Neural progenitor cell (in vitro differentiated cells): ENCODE measurements around the gene RBM19. TPM values are rescaled to one million over a fixed set of nuclear protein-coding genes. Genes with fewer than 3 reads are reported as not detected.
A peak's percentile ranks its signal among the peaks of the same experiment; 100 is the strongest.

ENCODE experiments used
- DNase-seq: peaks from one replicate; pipeline ENCODE4 v3.0.0-alpha.2; 2016; ENCODE audit warnings: low spot score
- H2AFZ ChIP-seq: fragments of 200-600 bp; sonication (generic); replicated peaks from 2 replicates; pipeline ENCODE4 v1.6.1; 2016; ENCODE audit warnings: antibody characterized with exemption
- H3F3A ChIP-seq: fragments of 200-600 bp; sonication (generic); 2 replicates; pipeline ENCODE4 v1.6.1; 2016; ENCODE audit warnings: antibody characterized with exemption, low read depth
- H3K27ac ChIP-seq: fragments of 200-600 bp; sonication (generic); 2 replicates; pipeline ENCODE4 v1.5.1; 2016; ENCODE audit warnings: mild to moderate bottlenecking
- H3K27me3 ChIP-seq: fragments of 200-600 bp; sonication (generic); 2 replicates; pipeline ENCODE4 v1.6.1; 2016; ENCODE audit warnings: mild to moderate bottlenecking, moderate library complexity
- H3K36me3 ChIP-seq: fragments of 200-600 bp; sonication (generic); 2 replicates; pipeline ENCODE4 v1.5.1; 2016
- H3K4me1 ChIP-seq: fragments of 200-600 bp; sonication (generic); 2 replicates; pipeline ENCODE4 v1.6.1; 2016; ENCODE audit warnings: mixed run types
- H3K4me2 ChIP-seq: fragments of 200-600 bp; sonication (generic); 2 replicates; pipeline ENCODE4 v1.6.1; 2016
- H3K4me3 ChIP-seq: fragments of 200-600 bp; sonication (generic); 2 replicates; pipeline ENCODE4 v1.5.1; 2016
- H3K79me2 ChIP-seq: fragments of 200-600 bp; sonication (generic); 2 replicates; pipeline ENCODE4 v1.6.1; 2016; ENCODE audit warnings: low read depth
- H3K9ac ChIP-seq: fragments of 200-600 bp; sonication (generic); 2 replicates; pipeline ENCODE4 v1.6.1; 2016
- H3K9me3 ChIP-seq: fragments of 200-600 bp; sonication (generic); 2 replicates; pipeline ENCODE4 v1.5.1; 2016; ENCODE audit warnings: low read depth
- H4K20me1 ChIP-seq: fragments of 200-600 bp; sonication (generic); 2 replicates; pipeline ENCODE4 v1.6.1; 2016; ENCODE audit warnings: low read depth
- H3K27ac Mint-ChIP-seq: 3 replicates; pipeline ENCODE4 v1.8.0; 2021; ENCODE audit warnings: mixed read lengths
- H3K27me3 Mint-ChIP-seq: 2 replicates; pipeline ENCODE4 v1.8.0; 2022; ENCODE audit warnings: low read depth, mild to moderate bottlenecking, inconsistent platforms, moderate library complexity, mixed read lengths; ENCODE audit not compliant: insufficient read depth
- H3K36me3 Mint-ChIP-seq: 3 replicates; pipeline ENCODE4 v1.8.0; 2021; ENCODE audit warnings: mixed read lengths
- H3K4me1 Mint-ChIP-seq: 3 replicates; pipeline ENCODE4 v1.8.0; 2021; ENCODE audit warnings: mixed read lengths
- H3K4me3 Mint-ChIP-seq: 3 replicates; pipeline ENCODE4 v1.8.0; 2021; ENCODE audit warnings: mild to moderate bottlenecking, moderate library complexity, mixed read lengths
- H3K9me3 Mint-ChIP-seq: 3 replicates; pipeline ENCODE4 v1.8.0; 2020; ENCODE audit warnings: mixed read lengths
- EZH2 ChIP-seq: fragments of 200-600 bp; sonication (generic); IDR thresholded peaks from 2 replicates; pipeline ENCODE4 v1.6.1; 2017; ENCODE audit warnings: antibody characterized with exemption, mild to moderate bottlenecking, moderate library complexity
- EZH2phosphoT487 ChIP-seq: fragments of 200-600 bp; sonication (generic); IDR thresholded peaks from 2 replicates; pipeline ENCODE4 v1.6.1; 2017; ENCODE audit warnings: antibody characterized with exemption
- total RNA-seq: library from RNA; depleted of rRNA; stranded (reverse); fragments of >200 nt; gene quantifications from 2 replicates; pipeline ENCODE4 v1.2.3, GENCODE V29; 2015; ENCODE audit warnings: low replicate concordance
- TF ChIP-seq, protein P1 (sequence below): fragments of 200-600 bp; sonication (generic); IDR thresholded peaks from 2 replicates; pipeline ENCODE4 v1.5.1; 2017; ENCODE audit warnings: antibody characterized with exemption, mild to moderate bottlenecking

The RBM19 gene
- total RNA-seq, 1 donor from 2014 or later: 23.5 TPM

DNA sequence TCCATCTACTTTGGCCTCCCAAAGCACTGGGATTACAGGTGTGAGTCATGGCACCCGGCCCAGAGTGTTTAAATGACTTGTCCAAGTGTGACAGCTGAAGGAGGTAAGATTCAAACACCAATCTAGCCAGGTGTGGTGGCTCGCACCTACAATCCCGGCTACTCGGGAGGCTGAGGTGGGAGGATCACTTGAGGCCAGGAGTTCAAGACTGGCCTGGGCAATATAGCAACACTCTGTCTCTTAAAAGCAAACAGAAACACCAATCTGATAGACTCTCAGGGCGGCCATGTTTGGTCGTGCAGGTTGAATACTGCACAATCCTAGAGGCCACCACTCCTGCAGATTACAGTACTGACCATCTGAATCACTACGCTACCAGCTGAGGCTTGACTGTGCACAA is 68.7 kb downstream of the RBM19 start:
- no peak overlapping the region for H3K4me3 ChIP-seq
- H3F3A ChIP-seq: peaks cover 39% of the 10 kb centered on the region
- H3K27me3 ChIP-seq: no peaks in the 10 kb centered on the region
- no peaks in the 10 kb centered on the region for H3K36me3 ChIP-seq
- Mint-ChIP-seq H3K4me3 (no peak overlapping the region), H3K9me3 (no peaks in the 10 kb centered on the region), H3K27ac (no peak overlapping the region), H3K4me1 (peaks cover 21% of the 10 kb centered on the region), H3K27me3 (peaks cover 6% of the 10 kb centered on the region), H3K36me3 (no peaks in the 10 kb centered on the region)
- TF ChIP-seq EZH2: no peak
- TF ChIP-seq, protein P1, sequence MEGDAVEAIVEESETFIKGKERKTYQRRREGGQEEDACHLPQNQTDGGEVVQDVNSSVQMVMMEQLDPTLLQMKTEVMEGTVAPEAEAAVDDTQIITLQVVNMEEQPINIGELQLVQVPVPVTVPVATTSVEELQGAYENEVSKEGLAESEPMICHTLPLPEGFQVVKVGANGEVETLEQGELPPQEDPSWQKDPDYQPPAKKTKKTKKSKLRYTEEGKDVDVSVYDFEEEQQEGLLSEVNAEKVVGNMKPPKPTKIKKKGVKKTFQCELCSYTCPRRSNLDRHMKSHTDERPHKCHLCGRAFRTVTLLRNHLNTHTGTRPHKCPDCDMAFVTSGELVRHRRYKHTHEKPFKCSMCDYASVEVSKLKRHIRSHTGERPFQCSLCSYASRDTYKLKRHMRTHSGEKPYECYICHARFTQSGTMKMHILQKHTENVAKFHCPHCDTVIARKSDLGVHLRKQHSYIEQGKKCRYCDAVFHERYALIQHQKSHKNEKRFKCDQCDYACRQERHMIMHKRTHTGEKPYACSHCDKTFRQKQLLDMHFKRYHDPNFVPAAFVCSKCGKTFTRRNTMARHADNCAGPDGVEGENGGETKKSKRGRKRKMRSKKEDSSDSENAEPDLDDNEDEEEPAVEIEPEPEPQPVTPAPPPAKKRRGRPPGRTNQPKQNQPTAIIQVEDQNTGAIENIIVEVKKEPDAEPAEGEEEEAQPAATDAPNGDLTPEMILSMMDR: no peak
- no peak for TF ChIP-seq EZH2phosphoT487
- H3K27ac ChIP-seq: no peak overlapping the region
- H3K4me1 ChIP-seq: peaks cover 28% of the 10 kb centered on the region
- H2AFZ ChIP-seq: no peak overlapping the region
- no peak overlapping the region for H3K9ac ChIP-seq
- peaks cover 7% of the 10 kb centered on the region for H4K20me1 ChIP-seq
- no peak for DNase-seq
- no peak overlapping the region for H3K4me2 ChIP-seq
- H3K9me3 ChIP-seq: no peaks in the 10 kb centered on the region
- H3K79me2 ChIP-seq: no peaks in the 10 kb centered on the region

DNA sequence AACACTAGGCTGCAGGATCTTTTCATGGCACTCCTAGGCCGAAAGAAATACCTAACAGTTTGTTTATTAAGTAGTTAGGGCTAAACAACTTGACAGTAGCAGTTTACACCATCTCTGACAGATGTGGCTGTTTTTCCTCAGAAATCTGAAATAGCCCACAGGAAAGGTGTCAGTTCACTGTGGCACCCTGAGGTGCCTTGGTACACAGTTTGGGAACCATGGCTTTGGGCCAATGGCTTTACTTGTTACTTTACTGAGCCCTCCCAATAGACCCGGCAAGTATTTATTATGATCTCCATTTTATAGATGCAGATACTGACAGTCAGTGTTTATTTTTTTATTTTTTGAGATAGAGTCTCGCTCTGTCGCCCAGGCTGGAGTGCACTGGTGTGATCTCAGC is 69.3 kb downstream of the RBM19 start:
- no peaks in the 10 kb centered on the region for H3K27me3 ChIP-seq
- H3K79me2 ChIP-seq: no peaks in the 10 kb centered on the region
- no peak overlapping the region for H3K9ac ChIP-seq
- H3K4me1 Mint-ChIP-seq: peaks cover 24% of the 10 kb centered on the region
- TF ChIP-seq EZH2phosphoT487: no peak
- TF ChIP-seq, protein P1: no peak
- no peak for TF ChIP-seq EZH2
- no peaks in the 10 kb centered on the region for H3K9me3 ChIP-seq
- no peaks in the 10 kb centered on the region for H3K36me3 Mint-ChIP-seq
- H3K36me3 ChIP-seq: no peaks in the 10 kb centered on the region
- H3K9me3 Mint-ChIP-seq: no peaks in the 10 kb centered on the region
- H3K4me1 ChIP-seq: peaks cover 34% of the 10 kb centered on the region
- H3K4me3 Mint-ChIP-seq: no peak overlapping the region
- no peak overlapping the region for H3K27ac Mint-ChIP-seq
- H2AFZ ChIP-seq: no peak overlapping the region
- no peak overlapping the region for H3K4me3 ChIP-seq
- peaks cover 7% of the 10 kb centered on the region for H4K20me1 ChIP-seq
- H3K27me3 Mint-ChIP-seq: peaks cover 6% of the 10 kb centered on the region
- no peak overlapping the region for H3K4me2 ChIP-seq
- no peak overlapping the region for H3K27ac ChIP-seq
- peaks cover 45% of the 10 kb centered on the region for H3F3A ChIP-seq
- DNase-seq: no peak

DNA sequence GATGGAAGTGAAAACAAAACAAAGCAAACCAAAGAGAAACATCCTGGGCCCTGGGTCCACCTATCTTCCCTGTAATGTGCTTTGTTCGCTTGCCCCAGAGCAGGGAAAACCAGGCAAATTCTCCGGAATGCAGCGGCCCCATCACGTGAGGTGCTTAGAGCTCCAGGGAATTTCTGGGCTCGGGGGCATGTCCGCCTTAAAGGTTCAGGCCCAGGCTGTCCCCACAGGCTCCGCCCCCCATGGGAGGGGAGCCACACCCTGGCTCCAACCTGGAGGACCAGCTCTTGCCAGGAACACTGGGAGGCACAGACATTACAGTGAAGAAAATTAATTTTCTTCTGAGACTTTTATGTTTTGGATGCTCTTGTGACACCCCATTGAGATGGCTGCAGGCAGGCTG is 69.9 kb downstream of the RBM19 start:
- peak overlapping the region; percentile 23 for H3K4me2 ChIP-seq

More for the DNA sequence above, 69.9 kb downstream of the RBM19 start:
- Mint-ChIP-seq H3K36me3 (no peaks in the 10 kb centered on the region), H3K27me3 (peaks cover 6% of the 10 kb centered on the region), H3K4me3 (no peak overlapping the region), H3K9me3 (no peaks in the 10 kb centered on the region), H3K27ac (no peak overlapping the region), H3K4me1 (peaks cover 25% of the 10 kb centered on the region)
- peak; percentile 83 for DNase-seq
- Histone ChIP-seq H2AFZ (peak overlapping the region; percentile 14), H3K27me3 (no peaks in the 10 kb centered on the region), H4K20me1 (peaks cover 7% of the 10 kb centered on the region), H3K27ac (no peak overlapping the region), H3K4me1 (peaks cover 40% of the 10 kb centered on the region), H3K36me3 (no peaks in the 10 kb centered on the region), H3K9ac (no peak overlapping the region), H3K9me3 (no peaks in the 10 kb centered on the region), H3K79me2 (no peaks in the 10 kb centered on the region), H3F3A (peaks cover 47% of the 10 kb centered on the region), H3K4me3 (no peak overlapping the region)
- TF ChIP-seq, protein P1: no peak
- TF ChIP-seq EZH2 (no peak), EZH2phosphoT487 (no peak)
